ENCODE results near the gene PPDPF.

DNA sequence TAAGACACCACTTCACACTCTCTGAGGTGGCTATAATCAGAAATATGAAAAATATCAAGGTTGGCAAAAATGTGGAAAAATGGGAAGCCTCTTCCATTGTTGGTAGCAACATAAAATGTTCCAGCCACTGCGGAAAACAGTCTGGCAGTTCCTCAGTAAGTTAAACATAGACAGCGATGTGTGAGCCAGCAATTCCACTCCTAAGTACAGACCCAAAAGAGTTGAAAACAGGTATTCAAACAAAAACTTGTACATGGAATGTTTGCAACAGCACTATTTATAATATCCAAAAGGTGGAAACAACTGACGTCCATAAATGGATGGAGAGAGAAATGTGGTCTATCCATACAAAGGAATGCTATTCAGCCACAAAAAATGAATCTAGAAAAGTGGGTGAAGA, 7.4 kb upstream of the PPDPF start:
- TF ChIP-seq CTCF (conservative IDR thresholded peaks at IDR 0.05; ENCODE audit: low read depth, low read length) = no peak
- TF ChIP-seq EZH2 (IDR thresholded peaks at IDR 0.05; ENCODE audit: borderline replicate concordance, low read depth, low read length, poor library complexity, severe bottlenecking) = no peak
